Measurements from ENCODE around the gene PRH2. TPM values are rescaled to one million over a fixed set of nuclear protein-coding genes. Genes with fewer than 3 reads are reported as not detected.
A peak's percentile ranks its signal among the peaks of the same experiment; 100 is the strongest.

Gene PRH2
- total RNA-seq, 1 donor from 2014 or later, result not detected

DNA sequence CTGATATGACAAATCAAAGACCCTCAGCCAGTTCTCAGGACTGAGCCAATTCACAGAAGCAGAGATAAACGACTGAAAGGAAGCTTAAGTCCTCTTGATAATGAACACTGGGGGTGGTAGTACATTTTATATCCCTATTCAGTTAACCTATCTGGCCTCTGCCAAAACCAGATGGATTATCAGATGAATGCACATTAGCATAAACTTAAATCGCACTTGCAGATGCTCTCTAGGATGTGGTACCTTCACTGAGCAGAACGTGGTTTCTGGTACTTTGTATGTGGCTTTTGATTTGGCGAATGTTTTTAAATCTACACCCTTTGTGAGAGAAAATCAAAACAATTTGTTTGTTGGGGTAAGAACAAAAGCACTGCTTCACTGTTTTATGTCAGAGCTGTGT, 31.2 kb downstream of the PRH2 start:
- no peak for DNase-seq (ENCODE audit: low spot score)

DNA sequence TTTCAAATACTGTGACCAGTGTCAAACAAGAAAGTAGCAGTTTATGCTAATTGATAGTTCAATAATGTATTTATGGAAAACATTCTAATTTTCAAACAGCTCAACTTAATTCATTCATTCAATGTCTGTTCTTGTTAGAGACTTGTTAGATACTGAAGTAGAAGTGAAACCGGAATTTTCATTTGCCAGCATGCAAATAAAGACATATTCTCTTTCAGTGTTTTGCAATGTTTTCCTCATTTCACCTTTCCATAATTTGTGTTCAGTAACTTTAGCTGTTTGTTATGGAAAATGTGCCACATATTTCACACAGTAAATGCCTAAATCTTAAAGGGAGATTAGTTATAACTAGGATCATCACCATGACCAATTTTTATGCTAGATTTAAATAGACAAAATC, 36.4 kb downstream of the PRH2 start:
- DNase-seq (ENCODE audit: low spot score), result no peak

DNA sequence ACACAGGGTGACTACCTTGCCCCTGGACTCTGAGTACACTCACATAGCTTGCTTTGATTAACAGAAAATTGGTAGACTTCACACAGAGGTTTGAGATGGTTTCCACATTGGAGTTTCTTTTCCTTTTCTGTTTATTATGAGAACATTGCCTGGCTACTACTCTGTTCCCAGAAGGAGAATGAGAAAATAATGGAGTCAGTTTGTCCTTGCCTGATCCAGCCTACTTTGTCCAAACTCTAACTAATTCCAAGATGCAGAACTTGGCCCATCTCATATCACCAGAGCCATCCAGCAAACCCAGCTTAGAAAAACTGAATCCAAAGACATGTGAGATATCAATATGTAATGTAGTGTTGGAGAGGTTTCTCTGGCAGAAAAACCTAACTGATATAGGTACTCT, 37.3 kb downstream of the PRH2 start:
- no peak for DNase-seq (ENCODE audit: low spot score)

DNA sequence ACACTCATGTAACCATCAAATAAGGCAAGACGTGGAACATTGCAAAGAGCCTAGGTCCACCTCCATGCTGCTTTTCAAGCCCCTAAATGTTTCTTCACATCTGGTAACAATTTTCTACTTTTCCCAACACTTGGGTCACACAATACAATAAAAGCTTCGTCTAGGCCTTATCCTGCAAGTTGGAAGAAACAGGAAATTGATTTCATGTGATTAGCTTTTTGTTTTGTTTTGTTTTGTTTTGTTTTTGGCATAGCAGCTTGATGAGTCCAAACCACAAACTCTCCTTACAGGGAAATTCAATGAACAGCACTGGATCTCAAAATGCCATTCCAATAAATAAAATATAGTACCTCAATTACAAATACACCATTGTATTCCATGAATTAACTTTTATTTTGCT, 38.4 kb downstream of the PRH2 start:
- no peak for DNase-seq (ENCODE audit: low spot score)

DNA sequence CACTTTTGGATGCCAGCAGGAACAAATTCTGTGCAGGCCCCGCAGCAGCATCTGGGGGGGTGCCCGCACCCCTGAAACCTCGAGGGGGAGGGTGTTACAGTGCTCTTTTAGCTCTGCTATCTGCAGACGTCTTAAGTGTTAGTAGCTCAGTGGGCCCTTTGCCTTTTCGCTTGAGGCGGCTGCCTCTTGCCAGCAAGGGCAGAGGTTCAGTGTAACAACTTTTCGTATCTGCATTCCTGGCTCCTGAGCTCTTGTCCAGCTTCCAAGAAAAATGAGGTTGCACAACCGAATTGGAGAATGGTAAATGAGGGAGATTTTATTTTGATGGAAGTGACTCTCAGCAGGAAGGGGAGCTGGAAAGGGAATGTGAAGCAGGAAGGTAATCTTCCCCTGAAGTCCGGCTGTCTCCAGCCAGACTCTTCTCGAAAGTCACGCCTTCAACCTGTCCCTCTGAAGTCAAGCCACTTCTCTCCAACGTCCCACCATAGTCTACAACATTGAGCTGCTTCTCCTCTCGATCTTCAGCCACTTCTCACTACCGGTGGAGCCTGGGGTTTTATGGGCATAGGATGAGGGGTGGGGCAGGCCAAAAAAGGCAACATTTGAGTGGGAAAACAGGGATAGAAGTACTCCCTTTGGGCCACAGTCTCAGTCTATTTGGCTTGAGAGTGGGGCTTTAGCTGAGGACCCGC, 39.9 kb downstream of the PRH2 start:
- DNase-seq (ENCODE audit: low spot score), result peak; percentile 54

DNA sequence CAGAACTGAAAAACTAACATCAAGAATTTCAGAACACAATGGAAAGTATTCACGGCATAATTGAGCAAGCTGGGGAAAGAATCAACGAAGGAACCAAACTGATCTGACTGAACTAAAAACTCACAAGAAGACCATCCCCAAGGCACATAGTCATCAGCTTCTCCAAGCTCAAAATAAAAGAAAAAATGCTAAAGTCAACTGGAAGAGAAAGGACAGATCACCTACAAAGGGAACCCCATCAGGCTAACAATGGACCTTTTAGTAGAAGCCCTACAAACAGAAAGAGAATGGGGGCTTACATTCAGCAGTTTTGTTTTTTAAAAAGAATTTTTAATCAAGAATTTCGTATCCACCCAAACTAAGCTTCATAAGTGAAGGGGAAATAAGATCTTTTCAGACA, 45.9 kb downstream of the PRH2 start:
- no peak for DNase-seq (ENCODE audit: low spot score)

DNA sequence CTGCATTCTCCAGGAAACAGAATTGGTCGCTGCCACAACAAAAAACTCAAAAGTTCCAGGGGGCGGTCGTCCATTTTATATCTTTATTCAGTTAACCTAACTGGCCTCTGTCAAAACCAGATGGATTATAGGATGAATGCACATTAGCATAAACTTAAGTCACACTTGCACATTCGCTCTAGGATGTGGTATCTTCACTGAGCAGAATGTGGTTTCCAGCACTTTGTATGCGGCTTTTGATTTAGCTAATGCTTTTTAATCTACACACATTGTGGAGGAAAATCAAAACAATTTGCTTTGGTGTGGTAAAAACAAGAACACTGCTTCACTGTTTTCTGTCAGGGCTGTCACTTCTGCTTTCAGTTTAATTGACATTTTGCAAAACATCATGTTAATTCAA, 53.2 kb downstream of the PRH2 start:
- DNase-seq (ENCODE audit: low spot score), result no peak

Other genes with a start within 250 kb of the PRH2 start
- gene YBX3, start 205.9 kb upstream of the PRH2 start, total RNA-seq, result 318 TPM
- gene TAS2R7, start 126.6 kb upstream of the PRH2 start, total RNA-seq, result not detected
- gene TAS2R8, start 122.0 kb upstream of the PRH2 start, total RNA-seq, result not detected
- not detected for gene TAS2R9, start 119.1 kb upstream of the PRH2 start, total RNA-seq
- 0.62 TPM for gene TAS2R10, start 102.9 kb upstream of the PRH2 start, total RNA-seq
- gene PRR4, start 79.8 kb upstream of the PRH2 start, total RNA-seq, result 7.3 TPM
- gene PRH1, start 45.0 kb upstream of the PRH2 start, total RNA-seq, result 47.6 TPM
- gene TAS2R13, start 19.7 kb upstream of the PRH2 start, total RNA-seq, result 7.9 TPM
- 8.0 TPM for gene TAS2R14, start 10.0 kb downstream of the PRH2 start, total RNA-seq
- 7.2 TPM for gene TAS2R50, start 57.7 kb downstream of the PRH2 start, total RNA-seq
- 6.1 TPM for gene TAS2R20, start 69.1 kb downstream of the PRH2 start, total RNA-seq
- 14.2 TPM for gene TAS2R19, start 93.4 kb downstream of the PRH2 start, total RNA-seq
- 12.2 TPM for gene TAS2R31, start 102.2 kb downstream of the PRH2 start, total RNA-seq
- 5.4 TPM for gene TAS2R46, start 133.1 kb downstream of the PRH2 start, total RNA-seq
- 3.0 TPM for gene TAS2R43, start 163.1 kb downstream of the PRH2 start, total RNA-seq
- gene TAS2R30, start 205.4 kb downstream of the PRH2 start, total RNA-seq, result 11.8 TPM
- 7.7 TPM for gene SMIM10L1, start 242.0 kb downstream of the PRH2 start, total RNA-seq